ENCODE data around the gene NRP2. TPM values are rescaled to one million over a fixed set of nuclear protein-coding genes. Genes with fewer than 3 reads are reported as not detected.

The NRP2 gene
- total RNA-seq, 1 experiment from 2014 or later: 10.3 TPM

DNA sequence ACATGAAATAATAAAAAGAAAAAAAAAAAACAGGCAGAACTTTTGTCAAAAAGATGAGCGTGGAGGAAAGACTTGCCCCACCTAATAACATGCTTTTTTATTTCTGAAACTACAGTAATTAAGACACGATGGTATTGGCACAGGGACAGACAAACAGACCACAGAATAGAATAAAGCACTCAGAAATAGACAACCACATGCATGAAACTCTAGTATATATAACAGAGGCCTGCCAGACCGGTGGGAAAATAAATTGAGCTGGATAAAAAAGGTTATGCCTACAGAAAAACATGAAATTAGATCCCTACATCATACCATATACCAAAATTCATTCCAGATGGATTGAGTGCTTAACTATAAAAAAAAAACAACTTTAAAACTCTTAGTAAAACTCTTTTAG, 163.1 kb downstream of the NRP2 start:
- no peak for DNase-seq (ENCODE audit: unreplicated experiment)
- CTCF ChIA-PET: interaction anchor here (1.0 to 1.1 kb wide), 2 partner anchors 27 to 80 kb away, joined by 3 to 4 read pairs; no protein-coding TSS in a partner anchor
- peaks cover 4% of the 10 kb centered on the region for H3K4me1 Mint-ChIP-seq (ENCODE audit: insufficient read depth, unreplicated experiment)
- no peak overlapping the region for H3K27ac Mint-ChIP-seq (ENCODE audit: low read depth, unreplicated experiment)
- no peaks in the 10 kb centered on the region for H3K36me3 Mint-ChIP-seq (ENCODE audit: insufficient read depth, unreplicated experiment)
- BruUV-seq (replicated peaks): no TSS peak
- H3K9me3 Mint-ChIP-seq (ENCODE audit: unreplicated experiment): no peaks in the 10 kb centered on the region
- TF ChIP-seq, protein P1, sequence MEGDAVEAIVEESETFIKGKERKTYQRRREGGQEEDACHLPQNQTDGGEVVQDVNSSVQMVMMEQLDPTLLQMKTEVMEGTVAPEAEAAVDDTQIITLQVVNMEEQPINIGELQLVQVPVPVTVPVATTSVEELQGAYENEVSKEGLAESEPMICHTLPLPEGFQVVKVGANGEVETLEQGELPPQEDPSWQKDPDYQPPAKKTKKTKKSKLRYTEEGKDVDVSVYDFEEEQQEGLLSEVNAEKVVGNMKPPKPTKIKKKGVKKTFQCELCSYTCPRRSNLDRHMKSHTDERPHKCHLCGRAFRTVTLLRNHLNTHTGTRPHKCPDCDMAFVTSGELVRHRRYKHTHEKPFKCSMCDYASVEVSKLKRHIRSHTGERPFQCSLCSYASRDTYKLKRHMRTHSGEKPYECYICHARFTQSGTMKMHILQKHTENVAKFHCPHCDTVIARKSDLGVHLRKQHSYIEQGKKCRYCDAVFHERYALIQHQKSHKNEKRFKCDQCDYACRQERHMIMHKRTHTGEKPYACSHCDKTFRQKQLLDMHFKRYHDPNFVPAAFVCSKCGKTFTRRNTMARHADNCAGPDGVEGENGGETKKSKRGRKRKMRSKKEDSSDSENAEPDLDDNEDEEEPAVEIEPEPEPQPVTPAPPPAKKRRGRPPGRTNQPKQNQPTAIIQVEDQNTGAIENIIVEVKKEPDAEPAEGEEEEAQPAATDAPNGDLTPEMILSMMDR (IDR thresholded peaks at IDR 0.05; ENCODE audit: unreplicated experiment): no peak
- no peak overlapping the region for H3K4me3 Mint-ChIP-seq (ENCODE audit: unreplicated experiment)
- POLR2A ChIA-PET: no interaction called here
- no peaks in the 10 kb centered on the region for H3K27me3 Mint-ChIP-seq (ENCODE audit: insufficient read depth, unreplicated experiment)
- intact Hi-C loops (cut with micrococcal nuclease): no loop called here

Data from MCF 10A (cell line).